ENCODE results near the gene MCTP1. TPM values are rescaled to one million over a fixed set of nuclear protein-coding genes. Genes with fewer than 3 reads are reported as not detected.

MCTP1 gene
- total and polyA plus RNA-seq, 2 of the 13 experiments (the other 11 are each of a cell fraction or from before 2014, with no cell fraction given) = 0.15 to 0.48 TPM

DNA sequence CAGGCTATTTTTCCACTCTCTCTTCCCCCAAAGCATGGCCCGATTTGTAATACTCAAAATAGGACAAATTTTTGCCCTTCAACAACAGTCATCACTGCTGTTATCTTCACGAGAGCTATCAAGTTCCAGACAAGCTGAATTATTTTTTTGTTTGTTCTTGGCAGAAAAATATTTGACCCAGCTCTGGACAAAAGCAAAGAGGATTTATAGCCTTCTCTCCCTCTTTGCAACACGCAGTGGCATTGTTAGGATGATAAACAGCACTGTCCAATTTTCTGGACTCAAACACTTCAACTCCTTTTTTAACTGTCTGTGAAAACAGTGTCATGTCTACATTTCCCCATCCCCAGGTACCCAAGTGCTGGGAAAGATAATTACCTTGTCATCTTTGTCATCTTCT is 506.2 kb downstream of the MCTP1 start:
- Histone ChIP-seq H3K4me1 (ENCODE audit: insufficient read depth, low read length) (no peaks in the 10 kb centered on the region), H3K9me3 (ENCODE audit: low read length) (no peaks in the 10 kb centered on the region), H4K20me1 (ENCODE audit: insufficient read depth, low read length) (no peaks in the 10 kb centered on the region), H3K9ac (ENCODE audit: insufficient read depth, low read depth, low read length) (no peak overlapping the region), H2AFZ (ENCODE audit: low read length) (no peak overlapping the region), H3K79me2 (ENCODE audit: insufficient read depth, low read length) (no peaks in the 10 kb centered on the region), H3K27ac (ENCODE audit: extremely low read length, insufficient read depth, low read length) (no peak overlapping the region), H3K36me3 (replicated peaks in 1 of 2; ENCODE audit: control insufficient read depth in 1 of 2, insufficient read depth in 2 of 2, low read length in 2 of 2) (no peaks in the 10 kb centered on the region), H3K4me3 (replicated peaks in 1 of 3; ENCODE audit: insufficient read depth in 1 of 3, low read depth in 2 of 3, low read length in 3 of 3) (no peak overlapping the region), H3K27me3 (ENCODE audit: control insufficient read depth in 1 of 2, insufficient read depth in 2 of 2, low read length in 2 of 2) (no peaks in the 10 kb centered on the region), H3K4me2 (ENCODE audit: low read depth, low read length) (no peak overlapping the region)
- intact Hi-C loops (cut with micrococcal nuclease; ENCODE audit: unreplicated experiment) (no loop called here), in situ Hi-C loops (cut with HindIII; ENCODE audit: extremely low pct_ligation_motif_present, low pct_unique_long_range_greater_than_20kb) (no loop called here)
- ChIA-PET POLR2A (no interaction called here), CTCF (ENCODE audit: low intra/inter-chr PET ratio, low total read pairs) (no interaction called here)
- BruUV-seq (replicated peaks) = no TSS peak
- ATAC-seq (no peak), FAIRE-seq (no peak), DNase-seq (ENCODE audit: low spot score) (no peak)
- WGBS (ENCODE audit: low lambda C conversion rate) = 23% methylated on average over 3 of the region's 3 CpGs
- TF ChIP-seq ZNF180 (CRISPR knock-in tag; IDR thresholded peaks at IDR 0.05; ENCODE audit: borderline replicate concordance, low read depth) = no peak
- TF ChIP-seq ZNF607 (CRISPR knock-in tag; IDR thresholded peaks at IDR 0.05; ENCODE audit: borderline replicate concordance) = no peak
- TF ChIP-seq ZNF441 (CRISPR knock-in tag; IDR thresholded peaks at IDR 0.05; ENCODE audit: borderline replicate concordance) = no peak
- TF ChIP-seq, protein P1, sequence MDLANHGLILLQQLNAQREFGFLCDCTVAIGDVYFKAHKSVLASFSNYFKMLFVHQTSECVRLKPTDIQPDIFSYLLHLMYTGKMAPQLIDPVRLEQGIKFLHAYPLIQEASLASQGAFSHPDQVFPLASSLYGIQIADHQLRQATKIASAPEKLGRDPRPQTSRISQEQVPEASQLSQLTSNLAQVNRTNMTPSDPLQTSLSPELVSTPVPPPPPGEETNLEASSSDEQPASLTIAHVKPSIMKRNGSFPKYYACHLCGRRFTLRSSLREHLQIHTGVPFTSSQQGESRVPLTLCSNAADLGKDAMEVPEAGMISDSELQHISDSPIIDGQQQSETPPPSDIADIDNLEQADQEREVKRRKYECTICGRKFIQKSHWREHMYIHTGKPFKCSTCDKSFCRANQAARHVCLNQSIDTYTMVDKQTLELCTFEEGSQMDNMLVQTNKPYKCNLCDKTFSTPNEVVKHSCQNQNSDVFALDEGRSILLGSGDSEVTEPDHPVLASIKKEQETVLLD (CRISPR knock-in tag; IDR thresholded peaks at IDR 0.05; ENCODE audit: low read depth) = no peak
- no peak for TF ChIP-seq CHCHD3 (CRISPR knock-in tag; IDR thresholded peaks at IDR 0.05)
- TF ChIP-seq ZNF564 (CRISPR knock-in tag; IDR thresholded peaks at IDR 0.05) = no peak
- no peak for TF ChIP-seq ZC3H4 (CRISPR knock-in tag; IDR thresholded peaks at IDR 0.05; ENCODE audit: borderline replicate concordance)
- no peak for TF ChIP-seq HOXA9 (CRISPR knock-in tag; IDR thresholded peaks at IDR 0.05; ENCODE audit: borderline replicate concordance)
- no peak for TF ChIP-seq EZH2 (conservative IDR thresholded peaks at IDR 0.05; ENCODE audit: low read depth, low read length)
- TF ChIP-seq SNAPC5 (CRISPR knock-in tag; IDR thresholded peaks at IDR 0.05; ENCODE audit: borderline replicate concordance) = no peak
- TF ChIP-seq ZNF703 (CRISPR knock-in tag; IDR thresholded peaks at IDR 0.05; ENCODE audit: borderline replicate concordance) = no peak
- TF ChIP-seq ZBTB4 (CRISPR knock-in tag; IDR thresholded peaks at IDR 0.05; ENCODE audit: borderline replicate concordance) = no peak
- no peak for TF ChIP-seq PRDM10 (CRISPR knock-in tag; IDR thresholded peaks at IDR 0.05; ENCODE audit: low read depth)
- TF ChIP-seq SPEN (CRISPR knock-in tag; IDR thresholded peaks at IDR 0.05; ENCODE audit: low read depth) = no peak
- TF ChIP-seq KLF9 (CRISPR knock-in tag; IDR thresholded peaks at IDR 0.05; ENCODE audit: low read depth) = no peak
- no peak for TF ChIP-seq MEF2D (CRISPR knock-in tag; IDR thresholded peaks at IDR 0.05)
